SK-N-SH treated with all-trans-retinoic acid at 6 μM for 48 hours (cell line): ENCODE results near the gene KIF2C.

Experiments used
- BACH2 ChIP-seq: fragments of 250-450 bp; sonication (Bioruptor Pico); IDR thresholded peaks from 2 replicates; pipeline ENCODE4 v1.9.0; 2021; ENCODE audit warnings: mild to moderate bottlenecking, borderline replicate concordance
- OSR1 ChIP-seq: fragments of 250-450 bp; sonication (Bioruptor Pico); IDR thresholded peaks from 2 replicates; pipeline ENCODE4 v1.8.0; 2022; ENCODE audit warnings: moderate library complexity, mild to moderate bottlenecking, inconsistent platforms
- PATZ1 ChIP-seq: fragments of 250-450 bp; sonication (Bioruptor Pico); IDR thresholded peaks from 2 replicates; pipeline ENCODE4 v1.8.0; 2020; ENCODE audit warnings: mild to moderate bottlenecking, moderate library complexity, borderline replicate concordance
- POU6F1 ChIP-seq: fragments of 250-450 bp; sonication (Bioruptor Pico); IDR thresholded peaks from 2 replicates; pipeline ENCODE4 v1.8.0; 2021; ENCODE audit warnings: low read depth, mild to moderate bottlenecking, moderate library complexity, borderline replicate concordance
- PPARA ChIP-seq: fragments of 250-450 bp; sonication (Bioruptor Pico); IDR thresholded peaks from 2 replicates; pipeline ENCODE4 v1.5.0; 2020; ENCODE audit warnings: mild to moderate bottlenecking, borderline replicate concordance
- RARB ChIP-seq: fragments of 250-450 bp; sonication (Bioruptor Pico); IDR thresholded peaks from 2 replicates; pipeline ENCODE4 v1.8.0; 2021; ENCODE audit warnings: mild to moderate bottlenecking, moderate library complexity
- SNAI2 ChIP-seq: fragments of 250-450 bp; sonication (Bioruptor Pico); IDR thresholded peaks from 2 replicates; pipeline ENCODE4 v1.5.0; 2020; ENCODE audit warnings: mild to moderate bottlenecking, moderate library complexity
- TOX ChIP-seq: fragments of 250-450 bp; sonication (Bioruptor Pico); IDR thresholded peaks from 2 replicates; pipeline ENCODE4 v1.8.0; 2021; ENCODE audit warnings: mild to moderate bottlenecking, moderate library complexity, borderline replicate concordance
- ZFP30 ChIP-seq: fragments of 450-650 bp; formaldehyde crosslinking; IDR thresholded peaks from 2 replicates; pipeline ENCODE4 v1.5.0; 2022; ENCODE audit warnings: mild to moderate bottlenecking, moderate library complexity
- ZNF70 ChIP-seq: fragments of 450-650 bp; formaldehyde crosslinking; IDR thresholded peaks from 2 replicates; pipeline ENCODE4 v1.5.0; 2020; ENCODE audit warnings: mild to moderate bottlenecking, moderate library complexity
- ZNF8 ChIP-seq: fragments of 450-650 bp; formaldehyde crosslinking; IDR thresholded peaks from 2 replicates; pipeline ENCODE4 v1.5.0; 2020; ENCODE audit warnings: mild to moderate bottlenecking, moderate library complexity

DNA sequence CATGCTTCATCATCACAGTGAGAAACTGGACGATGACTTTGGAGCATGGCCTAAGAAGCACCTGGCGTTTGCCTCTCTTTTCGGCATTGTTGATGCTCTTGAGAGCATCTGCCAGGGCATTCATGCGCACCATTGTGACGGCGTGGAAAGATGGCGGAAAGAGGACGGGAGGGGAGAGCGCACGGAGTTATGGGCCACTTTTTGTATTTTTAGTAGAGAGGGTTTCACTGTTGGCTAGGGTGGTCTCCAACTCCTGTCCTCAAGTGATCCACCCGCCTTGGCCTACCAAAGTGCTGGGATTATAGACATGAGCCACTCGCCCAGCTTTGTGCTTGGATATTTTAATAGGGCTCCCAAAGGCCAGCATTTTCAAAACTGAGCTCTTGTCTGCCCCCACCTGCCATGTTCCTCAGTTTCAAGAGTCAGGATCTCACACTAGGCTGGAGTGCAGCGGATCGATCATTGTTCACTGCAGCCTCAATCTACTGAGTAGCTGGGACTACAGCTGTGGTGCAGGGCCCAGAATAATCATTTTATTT, 41.0 kb downstream of the KIF2C start:
- TF ChIP-seq TOX (CRISPR knock-in tag): no peak
- no peak for TF ChIP-seq OSR1 (CRISPR knock-in tag)
- TF ChIP-seq ZFP30 (CRISPR knock-in tag): no peak
- no peak for TF ChIP-seq POU6F1 (CRISPR knock-in tag)
- no peak for TF ChIP-seq PPARA (CRISPR knock-in tag)
- no peak for TF ChIP-seq PATZ1
- TF ChIP-seq ZNF8 (CRISPR knock-in tag): no peak
- TF ChIP-seq SNAI2 (CRISPR knock-in tag): no peak
- TF ChIP-seq RARB (CRISPR knock-in tag): no peak
- TF ChIP-seq BACH2 (CRISPR knock-in tag): no peak
- TF ChIP-seq ZNF70 (CRISPR knock-in tag): no peak
